ENCODE measurements around the gene KIF3C. TPM values are rescaled to one million over a fixed set of nuclear protein-coding genes. Genes with fewer than 3 reads are reported as not detected.

KIF3C gene
- total RNA-seq, 1 donor from 2014 or later, result 2.0 TPM

DNA sequence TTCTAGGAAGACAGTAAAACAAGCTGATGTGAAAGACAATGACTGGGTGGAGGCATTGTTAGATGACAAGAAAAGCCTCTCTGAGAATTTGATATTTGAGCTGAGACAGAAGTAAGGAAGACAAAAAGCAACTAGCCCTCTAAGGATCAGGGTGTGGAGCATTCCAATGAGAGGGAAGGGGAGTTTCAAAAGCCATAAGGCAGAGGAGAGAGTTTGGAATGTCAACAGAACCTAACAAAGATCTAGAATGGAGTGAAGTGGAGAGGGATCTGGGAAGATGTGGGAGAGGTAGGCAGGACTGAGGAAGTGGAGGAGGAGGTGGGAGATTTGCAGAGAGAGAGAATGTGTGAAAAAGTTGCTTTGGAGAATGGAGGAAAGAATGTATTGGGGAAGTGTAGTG is 86.7 kb downstream of the KIF3C start:
- intact Hi-C loops (cut with micrococcal nuclease), result no loop called here
- Histone ChIP-seq H3K36me3 (no peaks in the 10 kb centered on the region), H3K9me3 (replicated peaks) (no peaks in the 10 kb centered on the region), H3K27me3 (ENCODE audit: low read depth) (no peaks in the 10 kb centered on the region), H3K27ac (replicated peaks) (no peak overlapping the region), H3K4me3 (no peak overlapping the region), H3K4me1 (no peaks in the 10 kb centered on the region)
- DNase-seq, result no peak
- TF ChIP-seq, protein P1, sequence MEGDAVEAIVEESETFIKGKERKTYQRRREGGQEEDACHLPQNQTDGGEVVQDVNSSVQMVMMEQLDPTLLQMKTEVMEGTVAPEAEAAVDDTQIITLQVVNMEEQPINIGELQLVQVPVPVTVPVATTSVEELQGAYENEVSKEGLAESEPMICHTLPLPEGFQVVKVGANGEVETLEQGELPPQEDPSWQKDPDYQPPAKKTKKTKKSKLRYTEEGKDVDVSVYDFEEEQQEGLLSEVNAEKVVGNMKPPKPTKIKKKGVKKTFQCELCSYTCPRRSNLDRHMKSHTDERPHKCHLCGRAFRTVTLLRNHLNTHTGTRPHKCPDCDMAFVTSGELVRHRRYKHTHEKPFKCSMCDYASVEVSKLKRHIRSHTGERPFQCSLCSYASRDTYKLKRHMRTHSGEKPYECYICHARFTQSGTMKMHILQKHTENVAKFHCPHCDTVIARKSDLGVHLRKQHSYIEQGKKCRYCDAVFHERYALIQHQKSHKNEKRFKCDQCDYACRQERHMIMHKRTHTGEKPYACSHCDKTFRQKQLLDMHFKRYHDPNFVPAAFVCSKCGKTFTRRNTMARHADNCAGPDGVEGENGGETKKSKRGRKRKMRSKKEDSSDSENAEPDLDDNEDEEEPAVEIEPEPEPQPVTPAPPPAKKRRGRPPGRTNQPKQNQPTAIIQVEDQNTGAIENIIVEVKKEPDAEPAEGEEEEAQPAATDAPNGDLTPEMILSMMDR (IDR thresholded peaks at IDR 0.05; ENCODE audit: borderline replicate concordance), result no peak

- no peaks in the 10 kb centered on the region for H3K4me1 ChIP-seq
- H3K36me3 ChIP-seq, result no peaks in the 10 kb centered on the region
- H3K27ac ChIP-seq (replicated peaks), result no peak overlapping the region
- TF ChIP-seq, protein P1 (IDR thresholded peaks at IDR 0.05; ENCODE audit: borderline replicate concordance), result no peak
- no peaks in the 10 kb centered on the region for H3K27me3 ChIP-seq (ENCODE audit: low read depth)
- intact Hi-C loops (cut with micrococcal nuclease), result no loop called here
- no peak for DNase-seq
- H3K4me3 ChIP-seq, result no peak overlapping the region
- H3K9me3 ChIP-seq (replicated peaks), result no peaks in the 10 kb centered on the region
These were observed 87.3 kb downstream of the KIF3C start for GRCh38 chr2:25895018-25895417.

GRCh38 chr2:25894135-25894830 is 88.0 kb downstream of the KIF3C start:
- DNase-seq, result peak; percentile 23
- H3K27ac ChIP-seq (replicated peaks), result no peak overlapping the region

GRCh38 chr2:25891672-25892071 is 90.6 kb downstream of the KIF3C start:
- Histone ChIP-seq H3K36me3 (no peaks in the 10 kb centered on the region), H3K4me3 (no peak overlapping the region), H3K27ac (replicated peaks) (no peak overlapping the region), H3K4me1 (no peaks in the 10 kb centered on the region), H3K9me3 (replicated peaks) (no peaks in the 10 kb centered on the region), H3K27me3 (ENCODE audit: low read depth) (no peaks in the 10 kb centered on the region)
- intact Hi-C loops (cut with micrococcal nuclease), result no loop called here
- DNase-seq, result no peak
- TF ChIP-seq, protein P1 (IDR thresholded peaks at IDR 0.05; ENCODE audit: borderline replicate concordance), result no peak

More at GRCh38 chr2:25894135-25894830, 88.0 kb downstream of the KIF3C start:
- Histone ChIP-seq H3K4me3 (no peak overlapping the region), H3K9me3 (replicated peaks) (no peaks in the 10 kb centered on the region), H3K4me1 (no peaks in the 10 kb centered on the region), H3K27me3 (ENCODE audit: low read depth) (no peaks in the 10 kb centered on the region), H3K36me3 (no peaks in the 10 kb centered on the region)
- intact Hi-C loops (cut with micrococcal nuclease), result no loop called here
- TF ChIP-seq, protein P1 (IDR thresholded peaks at IDR 0.05; ENCODE audit: borderline replicate concordance), result no peak

GRCh38 chr2:25887624-25888242 is 94.6 kb downstream of the KIF3C start:
- no peaks in the 10 kb centered on the region for H3K36me3 ChIP-seq
- no peak overlapping the region for H3K4me3 ChIP-seq
- no peaks in the 10 kb centered on the region for H3K4me1 ChIP-seq
- H3K27me3 ChIP-seq (ENCODE audit: low read depth), result peaks cover 26% of the 10 kb centered on the region
- TF ChIP-seq, protein P1 (IDR thresholded peaks at IDR 0.05; ENCODE audit: borderline replicate concordance), result no peak
- no peak overlapping the region for H3K27ac ChIP-seq (replicated peaks)
- intact Hi-C loops (cut with micrococcal nuclease), result no loop called here
- H3K9me3 ChIP-seq (replicated peaks), result no peaks in the 10 kb centered on the region
- no peak for DNase-seq
